HG03565 (cell line): ENCODE results near the gene FBXL13.
"Not testable (repeated sequence)": the region's sequence is repeated elsewhere in the genome, so short reads cannot be mapped to it uniquely, and the experiment has no call there.

Source experiments
- ATAC-seq: cut with Tn5 transposase; IDR thresholded peaks from one replicate; pipeline ENCODE4 v1.9.1; 2021; ENCODE audit warnings: mild to moderate bottlenecking, moderate library complexity; ENCODE audit not compliant: unreplicated experiment

Gene FBXL13

DNA sequence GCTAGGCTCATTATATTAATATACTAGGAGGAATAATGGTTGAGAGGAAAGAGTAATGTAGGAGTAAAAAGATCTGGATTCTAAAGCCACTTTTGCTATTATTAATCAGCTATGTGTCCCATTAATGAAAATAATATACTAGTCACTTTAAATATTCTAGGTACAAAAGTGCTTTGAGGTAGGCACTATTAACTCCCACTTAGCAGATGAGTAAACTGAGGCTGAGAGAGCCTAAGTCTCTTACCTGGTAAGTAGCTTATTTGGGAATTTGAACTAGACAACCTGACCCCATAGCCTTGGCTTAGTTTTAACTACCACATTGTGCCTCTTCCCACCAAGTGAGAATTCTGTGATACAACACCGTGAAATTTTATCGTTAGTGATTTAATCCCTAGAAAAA lies 6.3 kb upstream of the FBXL13 start:
- ATAC-seq: no peak

DNA sequence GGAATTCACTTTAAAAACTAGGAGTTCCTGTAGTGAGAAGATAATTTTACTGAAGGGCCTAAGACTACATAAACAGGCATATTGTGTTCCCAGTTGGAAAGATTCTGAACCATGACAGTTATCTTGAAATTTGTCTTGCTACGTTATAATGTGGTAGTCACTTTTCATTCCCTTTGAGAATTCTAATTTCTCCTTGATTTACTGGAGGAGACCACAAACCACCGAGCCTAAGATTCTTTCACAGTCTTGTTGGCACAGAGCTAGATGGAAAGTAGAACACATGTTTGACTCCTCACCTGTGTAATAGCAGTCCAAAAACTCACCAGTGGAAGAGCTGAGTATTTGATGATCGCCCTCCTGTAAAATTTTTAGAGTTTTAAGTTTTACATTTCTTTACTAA lies 5.2 kb upstream of the FBXL13 start:
- ATAC-seq: no peak

DNA sequence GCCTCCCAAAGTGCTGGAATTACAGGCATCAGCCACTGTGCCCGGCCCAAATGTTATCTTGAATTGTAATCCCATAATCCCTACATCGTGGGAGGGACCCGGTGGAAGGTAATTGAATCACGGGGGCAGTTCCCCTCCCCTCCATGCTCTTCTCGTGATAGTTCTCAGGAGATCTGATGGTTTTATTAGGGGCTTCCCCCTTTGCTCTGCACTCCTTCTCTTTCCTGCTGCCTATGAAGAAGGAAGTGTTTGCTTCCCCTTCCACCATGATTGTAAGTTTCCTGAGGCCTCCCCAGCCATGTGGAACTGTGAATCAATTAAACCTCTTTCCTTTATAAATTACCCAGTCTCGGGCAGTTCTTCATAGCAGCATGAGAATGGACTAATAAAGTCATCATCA lies 3.6 kb upstream of the FBXL13 start:
- not testable (repeated sequence) for ATAC-seq

DNA sequence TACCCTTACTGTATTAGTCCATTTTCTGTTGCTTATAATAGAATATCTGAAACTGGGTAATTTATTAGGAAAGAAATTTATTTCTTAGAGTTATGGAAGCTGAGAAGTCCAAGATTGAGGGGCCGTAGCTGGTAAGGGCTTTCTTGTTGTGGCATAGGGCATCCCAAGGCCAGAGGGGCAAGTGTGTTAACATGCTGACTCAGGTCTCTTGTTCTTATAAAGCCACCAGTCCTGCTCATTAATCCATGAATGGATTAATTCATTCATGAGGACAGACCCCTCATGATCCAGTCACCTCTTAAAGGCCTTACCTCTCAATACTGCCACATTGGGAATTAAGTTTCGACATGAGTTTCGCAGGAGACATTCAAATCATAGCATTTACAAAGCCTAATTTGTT lies 2.7 kb upstream of the FBXL13 start:
- ATAC-seq: no peak

DNA sequence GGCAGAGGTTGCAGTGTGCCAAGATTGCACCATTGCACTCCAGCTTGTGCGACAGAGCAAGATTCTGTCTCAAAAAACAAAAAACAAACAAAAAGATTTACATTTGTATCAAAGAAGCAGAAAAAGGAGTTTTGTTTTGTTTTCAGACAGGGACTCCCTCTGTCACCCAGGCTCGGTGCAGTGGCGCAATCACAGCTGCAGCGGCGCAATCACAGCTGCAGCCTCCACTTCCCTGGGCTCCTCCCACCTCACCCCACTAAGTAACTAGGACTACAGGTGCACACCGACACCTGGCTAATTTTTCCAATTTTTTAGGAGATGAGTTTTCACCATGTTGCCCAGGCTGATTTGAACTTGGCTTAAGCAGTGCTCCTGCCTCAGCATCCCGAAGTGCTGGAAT lies 2.2 kb upstream of the FBXL13 start:
- no peak for ATAC-seq

DNA sequence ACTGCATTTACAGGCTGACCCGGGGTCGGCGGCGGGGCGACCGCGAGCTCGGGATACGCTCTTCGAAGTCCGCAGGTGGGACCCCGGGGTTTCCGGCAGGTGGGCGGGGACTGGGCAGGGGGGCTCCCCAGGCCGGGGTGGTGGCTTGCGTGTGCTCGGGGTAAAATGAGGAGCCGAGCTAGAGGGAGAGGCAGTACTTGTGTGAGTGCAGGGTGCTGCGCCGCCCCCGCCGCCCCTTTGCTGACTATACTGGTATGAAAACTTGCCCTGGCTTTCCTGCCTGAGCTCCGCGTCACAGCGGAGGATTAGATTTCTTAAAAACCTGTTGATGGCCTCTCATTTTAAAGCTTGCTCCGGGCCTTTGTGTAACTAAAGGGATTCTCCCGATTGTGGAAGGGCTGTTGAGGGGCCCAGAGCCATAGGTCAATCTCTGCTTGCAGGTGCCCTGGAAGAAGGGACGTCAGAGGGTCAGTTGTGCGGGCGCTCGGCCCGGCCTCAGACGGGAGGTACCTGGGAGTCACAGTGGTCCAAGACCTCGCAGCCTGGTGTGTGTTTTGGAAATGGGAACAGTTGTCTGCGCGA lies 832 bp upstream of the FBXL13 start:
- ATAC-seq: peak; percentile 37

DNA sequence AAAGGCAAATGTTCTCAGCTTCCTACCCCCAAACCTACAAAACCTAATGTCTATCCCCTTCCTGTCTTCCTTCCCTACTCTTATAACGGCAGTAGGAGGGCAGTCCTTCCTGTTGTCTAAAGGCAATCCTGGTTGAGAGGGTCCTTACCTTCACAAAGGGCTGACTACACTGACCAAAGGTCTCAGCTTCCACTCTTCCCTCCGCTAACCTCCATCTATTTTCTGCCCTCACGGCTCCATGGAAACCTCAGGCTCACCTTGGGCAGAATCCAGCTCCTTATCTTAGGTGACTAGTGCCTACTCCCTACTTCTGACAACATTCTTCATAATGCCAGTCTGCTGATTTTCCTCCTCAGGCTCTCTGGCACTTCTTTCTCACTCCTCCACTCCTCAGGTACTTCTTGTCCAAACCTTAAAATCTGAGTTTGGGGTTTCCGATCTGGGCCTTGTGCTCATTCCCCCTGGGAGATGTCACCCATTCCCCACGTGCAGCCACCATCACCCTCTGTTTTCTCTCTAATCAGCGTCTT lies 542 bp downstream of the FBXL13 start:
- no peak for ATAC-seq

DNA sequence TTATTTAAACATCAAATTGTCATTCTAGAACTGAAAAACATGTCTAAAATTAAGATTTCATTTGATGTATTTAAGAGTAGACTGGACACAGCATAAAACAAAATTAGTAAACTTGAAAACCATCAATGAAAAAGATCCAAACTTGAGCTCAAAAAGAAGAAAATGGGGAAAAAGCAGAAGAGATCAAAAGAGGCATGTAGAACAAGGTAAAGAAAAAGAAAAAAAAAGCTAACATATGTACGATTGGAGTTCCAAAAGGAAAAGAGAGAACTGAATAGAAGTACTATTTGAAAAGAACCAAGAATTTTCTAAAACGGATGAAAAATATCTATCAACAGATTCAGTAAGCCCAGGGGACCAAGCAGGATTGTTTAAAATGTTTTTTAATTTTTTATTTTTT lies 3.6 kb downstream of the FBXL13 start:
- no peak for ATAC-seq

DNA sequence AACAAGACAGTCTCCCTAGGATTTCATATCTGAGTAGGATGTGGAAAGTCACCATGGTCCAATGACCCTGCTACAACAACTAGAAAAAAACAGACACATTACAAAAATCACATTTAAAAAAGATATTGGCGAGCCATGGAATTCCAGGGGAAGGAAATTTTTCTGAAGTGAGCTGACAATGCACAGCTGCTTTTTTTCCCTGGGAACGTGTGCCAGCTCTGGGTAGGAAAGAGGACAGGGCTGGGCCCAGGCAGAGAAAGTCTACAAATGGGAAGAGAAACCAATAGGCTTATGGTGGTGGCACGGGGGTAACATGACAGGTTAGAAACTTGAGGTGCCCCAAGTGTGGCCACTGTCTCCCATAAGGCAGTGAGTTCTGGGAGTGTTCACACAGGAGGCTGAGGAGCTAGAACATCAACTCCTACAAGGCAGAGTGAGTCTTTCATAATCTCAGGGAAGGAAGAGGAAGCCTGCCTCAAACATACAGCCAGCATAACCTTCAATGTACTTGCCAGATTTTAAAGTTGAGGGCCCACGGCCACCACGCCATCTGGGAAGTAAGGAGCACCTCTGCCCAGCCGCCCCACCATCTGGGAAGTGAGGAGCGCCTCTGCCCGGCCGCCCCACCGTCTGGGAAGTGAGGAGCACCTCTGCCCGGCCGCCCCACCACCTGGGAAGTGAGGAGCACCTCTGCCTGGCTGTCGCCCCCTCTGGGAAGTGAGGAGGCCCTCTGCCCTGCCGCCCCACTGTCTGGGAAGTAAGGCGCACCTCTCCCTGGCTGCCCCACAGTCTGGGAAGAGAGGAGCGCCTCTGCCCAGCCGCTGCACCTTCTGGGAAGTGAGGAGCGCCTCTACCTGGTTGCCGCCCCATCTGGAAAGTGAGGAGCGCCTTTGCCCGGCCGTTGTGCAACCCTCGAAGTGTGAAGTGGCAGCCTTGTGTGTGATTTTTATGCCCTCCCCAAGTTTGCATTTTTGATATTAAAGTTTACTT lies 5.9 kb downstream of the FBXL13 start:
- ATAC-seq: no peak

DNA sequence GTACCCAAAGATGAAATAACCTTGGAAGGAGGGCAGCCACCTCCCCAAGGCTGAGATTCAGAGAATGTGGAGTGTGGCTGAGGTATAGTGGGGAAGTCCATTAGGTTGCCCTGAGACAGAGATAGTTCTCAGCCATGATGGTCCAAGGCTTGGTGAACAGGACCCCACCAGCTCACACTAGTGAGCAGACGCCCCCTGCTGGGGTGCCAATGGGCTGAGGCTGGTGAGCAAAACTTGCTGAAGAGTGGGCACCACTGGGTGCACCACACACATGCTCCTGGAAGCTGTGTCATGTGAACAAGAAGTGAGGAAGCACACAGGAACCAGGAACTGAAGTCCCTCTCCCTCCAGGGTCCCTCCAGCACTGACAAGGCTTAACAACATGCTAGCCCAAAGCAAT lies 8.9 kb downstream of the FBXL13 start:
- no peak for ATAC-seq

DNA sequence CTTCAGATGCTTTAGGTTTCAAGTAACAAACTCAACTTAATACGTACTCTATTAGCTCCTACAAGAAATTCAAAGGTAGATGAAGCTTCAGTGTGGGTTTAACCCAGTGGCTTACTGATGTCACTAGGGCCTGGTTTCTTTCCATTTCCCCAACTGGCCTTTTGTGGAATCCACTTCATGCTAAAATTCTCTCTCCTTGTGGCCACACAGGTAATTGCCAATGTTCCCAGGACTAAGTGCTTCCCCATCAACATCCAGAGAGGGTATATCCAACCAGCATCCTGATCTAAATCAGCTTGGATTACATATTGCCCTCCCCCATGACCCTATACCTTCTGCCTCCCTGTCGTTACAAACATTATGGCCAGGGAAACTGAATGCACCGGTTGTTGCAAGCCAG lies 10.7 kb downstream of the FBXL13 start:
- no peak for ATAC-seq

DNA sequence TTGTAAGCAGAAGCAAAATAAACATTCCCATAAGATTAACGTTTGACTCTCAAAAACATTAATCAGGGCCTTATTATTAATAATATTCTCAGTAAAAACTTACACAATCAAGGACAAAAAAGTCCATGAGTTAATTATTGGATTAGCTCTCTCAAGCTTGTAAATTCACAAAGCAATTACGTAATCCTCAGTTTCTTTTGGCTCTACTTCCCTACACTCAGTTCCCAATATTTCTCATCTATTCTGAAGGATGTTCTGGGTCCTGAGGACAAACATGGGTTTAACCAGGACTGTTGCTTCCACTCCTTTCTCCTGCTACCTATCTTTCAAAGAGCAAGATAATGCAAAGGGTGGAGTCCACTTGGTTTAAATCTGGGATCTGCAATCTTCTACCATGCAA lies 15.1 kb downstream of the FBXL13 start:
- ATAC-seq: no peak

DNA sequence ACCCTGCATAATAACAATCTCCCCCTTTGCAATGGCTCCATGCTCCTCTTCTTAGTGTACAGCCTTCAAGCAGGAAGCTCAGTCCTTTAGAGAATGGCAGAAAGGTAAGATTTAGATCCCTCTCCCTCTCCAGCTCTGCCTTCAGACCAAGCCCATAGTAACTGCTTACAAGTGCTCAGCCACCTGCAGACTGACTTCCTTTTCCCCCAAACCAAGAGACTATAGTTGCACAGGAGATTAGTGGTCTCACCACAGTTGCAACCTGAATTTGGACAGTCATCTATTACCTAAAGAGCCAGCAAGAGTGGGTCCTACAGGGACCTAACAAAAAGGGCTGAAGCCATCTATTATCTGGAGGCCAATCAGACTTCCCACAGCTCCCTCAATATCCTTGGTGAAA lies 16.5 kb downstream of the FBXL13 start:
- no peak for ATAC-seq

DNA sequence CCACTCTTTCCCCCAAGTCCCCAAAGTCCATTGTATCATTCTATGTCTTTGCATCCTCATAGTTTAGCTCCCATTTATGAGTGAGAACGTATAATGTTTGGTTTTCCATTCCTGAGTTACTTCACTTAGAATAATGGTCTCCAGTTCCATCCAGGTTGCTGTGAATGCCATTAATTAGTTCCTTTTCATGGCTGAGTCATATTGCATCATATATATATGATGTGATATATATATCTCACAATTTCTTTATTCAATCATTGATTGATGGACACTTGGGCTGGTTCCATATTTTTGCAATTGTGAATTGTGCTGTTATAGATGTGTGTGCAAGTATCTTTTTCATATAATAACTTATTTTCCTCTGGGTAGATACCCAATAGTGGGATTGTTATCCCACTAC lies 18.6 kb downstream of the FBXL13 start:
- not testable (repeated sequence) for ATAC-seq

DNA sequence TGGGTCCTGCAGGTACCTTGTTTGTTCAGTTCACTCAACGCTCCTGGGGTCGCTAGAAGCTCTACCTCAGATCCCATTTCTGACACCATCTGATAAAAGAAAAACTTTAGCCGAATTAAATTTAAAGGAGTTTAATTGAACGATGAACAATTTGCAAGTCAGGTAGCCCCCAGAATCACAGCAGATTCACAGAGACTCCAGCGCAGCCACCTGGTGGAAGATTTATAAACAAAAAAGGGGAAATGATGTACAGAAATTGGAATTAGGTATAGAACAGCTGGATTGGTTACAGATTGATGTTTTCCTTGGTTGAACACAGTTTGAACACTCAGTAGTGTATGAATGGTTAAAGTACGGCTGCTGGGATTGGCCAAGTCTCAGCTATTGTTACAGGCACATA lies 23.1 kb downstream of the FBXL13 start:
- no peak for ATAC-seq

DNA sequence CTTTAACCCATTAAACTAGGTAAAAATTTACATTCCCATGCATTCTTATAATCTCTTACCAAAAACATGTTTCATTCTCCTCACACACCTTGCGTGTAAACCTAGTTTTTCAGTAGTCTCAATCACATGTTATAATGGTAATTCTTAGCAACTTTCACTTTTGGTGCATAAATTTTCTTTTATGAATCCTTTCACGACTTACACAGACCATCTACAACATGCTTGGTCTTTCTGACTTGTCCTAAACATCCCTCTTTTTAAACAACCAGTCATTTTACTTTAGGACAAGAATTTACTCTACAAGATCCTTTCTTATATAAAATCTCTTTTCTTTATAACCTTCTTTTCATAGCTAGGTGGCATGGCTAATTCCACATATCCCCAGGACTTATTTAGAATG lies 25.8 kb downstream of the FBXL13 start:
- ATAC-seq: no peak

DNA sequence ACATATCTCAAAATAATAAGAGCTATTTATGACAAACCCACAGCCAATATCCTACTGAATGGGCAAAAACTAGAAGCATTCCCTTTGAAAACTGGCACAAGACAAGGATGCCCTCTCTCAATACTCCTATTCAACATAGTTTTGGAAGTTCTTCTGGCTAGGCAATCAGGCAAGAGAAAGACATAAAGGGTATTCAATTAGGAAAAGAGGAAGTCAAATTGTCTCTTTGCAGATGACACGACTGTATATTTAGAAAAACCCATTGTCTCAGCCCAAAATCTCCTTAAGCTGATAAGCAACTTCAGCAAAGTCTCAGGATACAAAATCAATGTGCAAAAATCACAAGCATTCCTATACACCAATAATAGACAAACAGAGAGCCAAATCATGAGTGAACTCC lies 32.8 kb downstream of the FBXL13 start:
- not testable (repeated sequence) for ATAC-seq

DNA sequence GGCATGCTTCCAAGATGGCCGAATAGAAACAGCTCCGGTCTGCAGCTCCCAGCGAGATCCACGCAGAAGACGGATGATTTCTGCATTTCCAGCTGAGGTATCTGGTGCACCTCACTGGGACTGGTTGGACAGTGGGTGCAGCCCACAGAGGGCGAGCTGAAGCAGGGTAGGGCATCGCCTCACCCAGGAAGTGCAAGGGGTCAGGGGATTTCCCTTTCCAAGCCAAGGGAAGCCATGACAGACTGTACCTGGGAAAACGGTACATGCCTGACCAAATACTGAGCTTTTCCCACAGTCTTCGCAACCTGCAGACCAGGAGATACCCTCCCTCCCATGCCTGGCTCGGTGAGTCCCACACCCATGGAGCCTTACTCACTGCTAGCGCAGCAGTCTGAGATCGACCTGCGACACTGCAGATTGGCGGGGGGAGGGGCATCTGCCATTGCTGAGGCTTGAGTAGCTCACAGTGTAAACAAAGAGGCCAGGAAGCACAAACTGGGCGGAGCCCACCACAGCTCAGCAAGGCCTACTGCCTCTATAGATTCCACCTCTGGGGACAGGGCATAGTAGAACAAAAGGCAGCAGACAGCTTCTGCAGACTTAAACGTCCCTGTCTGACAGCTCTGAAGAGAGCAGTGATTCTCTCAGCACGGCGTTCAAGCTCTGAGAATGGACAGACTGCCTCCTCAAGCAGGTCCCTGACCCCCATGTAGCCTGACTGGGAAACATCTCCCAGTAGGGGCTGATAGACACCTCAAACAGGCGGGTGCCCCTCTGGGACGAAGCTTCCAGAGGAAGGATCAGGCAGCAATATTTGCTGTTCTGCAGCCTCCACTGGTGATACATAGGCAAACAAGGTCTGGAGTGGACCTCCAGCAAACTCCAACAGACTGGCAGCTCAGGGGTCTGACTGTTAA lies 36.5 kb downstream of the FBXL13 start:
- ATAC-seq: not testable (repeated sequence)

DNA sequence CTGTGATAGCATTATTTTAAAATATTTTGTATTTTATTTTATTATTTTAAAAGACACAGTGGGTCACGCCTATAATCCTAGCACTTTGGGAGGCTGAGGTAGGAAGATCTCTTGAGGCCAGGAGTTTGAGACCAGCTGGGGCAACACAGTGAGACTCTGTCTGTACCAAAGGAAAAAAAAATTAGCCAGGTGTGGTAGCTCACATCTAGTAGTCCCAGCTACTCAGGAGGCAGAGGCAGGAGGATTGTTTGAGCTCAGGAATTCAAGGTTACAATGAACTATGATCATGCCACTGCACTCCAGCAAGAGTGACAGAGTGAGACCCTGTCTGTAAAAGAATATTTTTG lies 37.1 kb downstream of the FBXL13 start:
- ATAC-seq: no peak

DNA sequence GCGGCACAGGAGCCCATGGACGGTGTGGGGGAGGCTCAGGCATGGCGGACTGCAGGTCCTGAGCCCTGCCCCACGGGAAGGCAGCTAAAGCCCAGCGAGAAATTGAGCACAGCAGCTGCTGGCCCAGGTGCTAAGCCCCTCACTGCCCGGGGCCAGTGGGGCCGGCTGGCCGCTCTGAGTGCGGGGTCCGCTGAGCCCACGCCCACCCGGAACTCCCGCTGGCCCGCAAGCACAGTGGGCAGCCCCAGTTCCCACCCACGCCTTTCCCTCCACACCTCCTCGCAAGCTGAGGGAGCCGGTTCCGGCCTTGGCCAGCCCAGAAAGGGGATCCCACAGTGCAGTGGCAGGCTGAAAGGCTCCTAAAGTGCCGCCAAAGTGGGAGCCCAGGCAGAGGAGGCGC lies 40.3 kb downstream of the FBXL13 start:
- ATAC-seq: not testable (repeated sequence)

DNA sequence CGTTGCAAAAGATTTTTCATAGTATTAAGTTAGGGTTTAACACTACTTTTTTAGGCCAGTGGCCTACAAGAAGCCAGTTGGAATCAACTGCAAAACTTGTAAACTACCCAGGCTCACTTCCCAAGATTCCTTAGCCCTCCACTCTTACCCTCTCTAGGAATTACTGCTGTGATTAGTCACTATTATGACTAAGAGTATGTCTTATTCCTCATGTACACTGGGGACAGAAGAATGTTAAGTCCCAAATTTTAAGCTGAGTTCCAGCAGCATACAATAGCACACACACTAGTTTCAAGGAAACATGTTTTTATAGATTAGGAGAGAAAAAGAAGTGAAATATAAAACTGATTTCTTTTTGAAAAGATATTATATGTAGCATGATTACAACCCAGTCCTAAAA lies 42.8 kb downstream of the FBXL13 start:
- no peak for ATAC-seq
